Measurements from ENCODE around the gene GPBAR1. TPM values are rescaled to one million over a fixed set of nuclear protein-coding genes. Genes with fewer than 3 reads are reported as not detected.
"Not testable (repeated sequence)": the region's sequence is repeated elsewhere in the genome, so short reads cannot be mapped to it uniquely, and the experiment has no call there.

Gene GPBAR1
- total and polyA plus RNA-seq, 11 donors: 0.52 to 4.7 (median 1.2) TPM

DNA sequence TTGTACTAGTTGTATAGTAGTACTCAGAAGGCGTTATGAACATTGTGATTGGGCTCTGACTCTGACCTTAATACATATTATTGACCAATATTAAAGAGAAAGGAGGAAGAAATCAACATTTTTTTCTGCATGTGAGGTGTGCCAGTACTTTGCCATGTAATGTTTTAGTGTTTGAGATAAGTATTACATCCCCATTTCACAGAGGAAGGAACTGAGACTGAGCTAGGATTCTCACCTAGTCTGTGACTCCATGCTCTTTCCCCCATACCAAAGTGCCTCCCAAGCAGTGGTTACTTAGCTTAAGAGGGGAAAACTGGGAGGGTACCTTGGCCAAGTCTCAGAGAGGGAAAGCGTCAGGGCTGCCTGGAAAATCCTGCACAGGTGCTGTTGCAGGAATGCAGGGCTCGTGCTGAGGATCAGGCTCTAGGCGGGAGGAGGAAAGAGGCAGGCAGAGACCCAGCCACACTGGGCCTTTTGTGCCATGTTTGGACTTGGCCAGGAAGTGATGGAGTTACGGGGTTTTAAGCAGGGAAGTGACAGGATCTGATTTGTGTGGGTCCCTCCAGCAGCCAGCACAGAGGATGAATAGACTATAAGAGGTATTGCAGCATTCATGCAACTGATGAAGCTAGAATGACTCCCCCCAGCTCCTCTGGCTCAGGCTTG is 11.2 kb downstream of the GPBAR1 start:
- Histone ChIP-seq H3K27ac (peak overlapping the region in 11 of 12 donors; percentile 50 to 87 (median 77)), H3K9me3 (no peaks in the 10 kb centered on the region), H3K27me3 (no peaks in the 10 kb centered on the region), H3K4me1 (peaks cover 3 to 62% (median 43%) of the 10 kb centered on the region in 12 donors), H3K36me3 (peaks cover 0 to 54% (median 47%) of the 10 kb centered on the region in 9 donors), H3K4me3 (peak overlapping the region in 7 of 12 donors; percentile 0 to 93 (median 76))
- WGBS, 4 donors: 40 to 62% (median 52%) methylated on average over 5 of the region's 5 CpGs
- DNase-seq (peak in 1 of 5 donors; percentile 24), ATAC-seq (no peak)
- intact Hi-C loops (cut with DNase I): loop anchor here in 8 of 10 donors (1.0 to 10.0 kb wide), 11 partner anchors 15 to 373 kb away; partner anchors contain the start of genes CTDSP1 (in 4 of the 8), CATIP (in 2 of the 8), ARPC2 (in 1 of the 8) and TMBIM1 (in 1 of the 8)
- no peak for TF ChIP-seq CTCF (IDR thresholded peaks at IDR 0.05)
- no peak for TF ChIP-seq POLR2A (IDR thresholded peaks at IDR 0.05)

GRCh38 chr2:218272531-218273212 is 11.9 kb downstream of the GPBAR1 start:
- ATAC-seq: peak; percentile 31 to 64 (median 54)
- intact Hi-C loops (cut with DNase I): loop anchor here in 7 of 10 donors (1.0 to 10.0 kb wide), 8 partner anchors 14 to 372 kb away; partner anchors contain the start of genes CTDSP1 (in 3 of the 7), CATIP (in 2 of the 7) and TMBIM1 (in 1 of the 7)
- peaks cover 3 to 69% (median 41%) of the 10 kb centered on the region in 12 donors for H3K4me1 ChIP-seq

DNA sequence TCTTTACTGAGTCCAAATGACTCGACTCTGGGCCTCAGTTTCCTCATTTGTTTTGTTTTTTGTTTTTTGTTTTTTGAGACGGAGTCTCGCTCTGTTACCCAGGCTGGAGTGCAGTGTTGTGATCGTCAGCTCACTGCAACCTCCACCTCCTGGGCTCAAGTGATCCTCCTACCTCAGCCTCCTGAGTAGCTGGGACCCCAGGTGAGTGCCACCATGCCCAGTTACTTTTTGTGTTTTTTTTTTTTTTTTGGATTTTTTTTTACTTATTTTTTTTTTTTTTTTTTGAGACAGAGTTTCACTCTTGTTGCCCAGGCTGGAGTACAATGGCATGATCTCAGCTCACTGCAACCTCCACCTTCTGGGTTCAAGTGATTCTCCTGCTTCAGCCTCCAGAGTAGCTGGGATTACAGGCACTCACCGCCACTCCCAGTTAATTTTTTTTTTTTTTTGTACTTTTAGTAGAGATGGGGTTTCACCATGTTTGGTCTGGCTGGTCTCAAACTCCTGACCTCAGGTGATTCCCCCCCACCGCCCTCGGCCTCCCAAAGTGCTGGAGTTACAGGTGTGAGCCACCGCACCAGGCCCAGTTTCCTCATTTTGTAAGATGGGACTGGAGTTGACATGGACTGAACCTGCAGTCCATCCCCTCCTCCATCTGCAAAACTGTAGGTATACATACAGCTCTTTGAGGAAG is 12.5 kb downstream of the GPBAR1 start:
- intact Hi-C loops (cut with DNase I): loop anchor here in 6 of 10 donors (2.0 to 10.0 kb wide), 7 partner anchors 13 to 371 kb away; partner anchors contain the start of genes CTDSP1 (in 3 of the 6) and TMBIM1 (in 1 of the 6)
- not testable (repeated sequence) for H3K27me3 ChIP-seq, H3K9me3 ChIP-seq, DNase-seq, ATAC-seq
- peaks cover 0 to 56% (median 49%) of the 10 kb centered on the region in 9 donors for H3K36me3 ChIP-seq
- WGBS, 4 donors: 83 to 89% (median 85%) methylated on average over 8 of the region's 8 CpGs
- peak overlapping the region in 1 of 12 donors; percentile 6 for H3K4me3 ChIP-seq
- H3K4me1 ChIP-seq: peaks cover 3 to 72% (median 38%) of the 10 kb centered on the region in 12 donors
- H3K27ac ChIP-seq: peak overlapping the region; percentile 42 to 84 (median 70)

More at GRCh38 chr2:218272531-218273212, 11.9 kb downstream of the GPBAR1 start:
- peaks cover 0 to 54% (median 47%) of the 10 kb centered on the region in 9 donors for H3K36me3 ChIP-seq
- peak overlapping the region in 7 of 12 donors; percentile 0 to 90 (median 8) for H3K4me3 ChIP-seq
- no peaks in the 10 kb centered on the region for H3K9me3 ChIP-seq
- DNase-seq: peak; percentile 84 to 91 (median 90)
- H3K27me3 ChIP-seq: no peaks in the 10 kb centered on the region
- TF ChIP-seq POLR2A (IDR thresholded peaks at IDR 0.05): peak in 1 of 2 donors; percentile 24
- peak; percentile 81 to 96 (median 86) for TF ChIP-seq CTCF (IDR thresholded peaks at IDR 0.05)
- 16 to 28% (median 17%) methylated on average over 18 of the region's 18 CpGs for WGBS, 4 donors
- peak overlapping the region; percentile 42 to 84 (median 70) for H3K27ac ChIP-seq

GRCh38 chr2:218273908-218274249 is 13.1 kb downstream of the GPBAR1 start:
- Histone ChIP-seq H3K4me3 (no peak overlapping the region), H3K36me3 (peaks cover 0 to 61% (median 54%) of the 10 kb centered on the region in 9 donors), H3K27me3 (no peaks in the 10 kb centered on the region), H3K27ac (peak overlapping the region in 10 of 12 donors; percentile 6 to 84 (median 70)), H3K9me3 (no peaks in the 10 kb centered on the region), H3K4me1 (peaks cover 3 to 69% (median 33%) of the 10 kb centered on the region in 12 donors)
- DNase-seq (no peak), ATAC-seq (no peak)
- intact Hi-C loops (cut with DNase I): loop anchor here in 6 of 10 donors (2.0 to 10.0 kb wide), 7 partner anchors 13 to 371 kb away; partner anchors contain the start of genes CTDSP1 (in 3 of the 6) and TMBIM1 (in 1 of the 6)
- 67 to 87% (median 72%) methylated on average over 2 of the region's 2 CpGs for whole genome bisulfite sequencing, 4 donors
- no peak for TF ChIP-seq POLR2A (IDR thresholded peaks at IDR 0.05)
- no peak for TF ChIP-seq CTCF (IDR thresholded peaks at IDR 0.05)

Measured in heart left ventricle (tissue), 16 donors.